H1 (cell line): ENCODE measurements around the gene SIMC1. TPM values are rescaled to one million over a fixed set of nuclear protein-coding genes. Genes with fewer than 3 reads are reported as not detected.

ENCODE experiments used
- CTCF ChIA-PET: fragments of 300-600 bp; sonication (Branson Sonifier 250); formaldehyde crosslinking; loops from one replicate; lab custom pipeline; 2021; ENCODE audit not compliant: partially characterized antibody; lab: Charles Lee
- POLR2A ChIA-PET: fragments of 300-600 bp; sonication (Branson Sonifier 250); formaldehyde crosslinking; loops from one replicate; lab custom pipeline; 2021; ENCODE audit warnings: inconsistent platforms; ENCODE audit not compliant: partially characterized antibody; lab: Charles Lee
- DNase-seq, 2 experiments: peaks; one replicate each; pipeline versions ENCODE4 v3.0.0 to v3.0.0-alpha.2; 2010 to 2022; ENCODE audit warnings: low spot score in 2 of 2, low read depth in 1 of 2, mixed read lengths in 1 of 2
- FAIRE-seq: peaks from 2 replicates; lab custom pipeline; 2011; peaks lifted over from hg19 to GRCh38; lab: Jason Lieb, UNC
- H2AFZ ChIP-seq: 2 replicates; pipeline ENCODE4 v1.8.1; 2012; ENCODE audit warnings: low read length, inconsistent platforms
- H2AK5ac ChIP-seq: 2 replicates; pipeline ENCODE4 v1.6.1; 2013; ENCODE audit warnings: low read depth, low read length
- H2BK120ac ChIP-seq: replicated peaks from 2 replicates; pipeline ENCODE3; 2013; ENCODE audit warnings: low read depth, low read length, inconsistent platforms
- H2BK12ac ChIP-seq: 2 replicates; pipeline ENCODE4 v1.6.1; 2013; ENCODE audit warnings: low read depth, low read length
- H2BK15ac ChIP-seq: 2 replicates; pipeline ENCODE4 v1.6.1; 2013; ENCODE audit warnings: low read length
- H2BK20ac ChIP-seq: 2 replicates; pipeline ENCODE4 v1.6.1; 2013; ENCODE audit warnings: low read length
- H2BK5ac ChIP-seq: 2 replicates; pipeline ENCODE4 v1.6.1; 2013; ENCODE audit warnings: low read depth, low read length
- H3K14ac ChIP-seq: 2 replicates; pipeline ENCODE4 v1.6.1; 2013; ENCODE audit warnings: inconsistent platforms; ENCODE audit not compliant: insufficient read length
- H3K18ac ChIP-seq: 2 replicates; pipeline ENCODE4 v1.6.1; 2013; ENCODE audit warnings: low read length; ENCODE audit errors: extremely low read depth
- H3K23ac ChIP-seq: 2 replicates; pipeline ENCODE4 v1.6.1; 2013; ENCODE audit warnings: inconsistent platforms; ENCODE audit not compliant: insufficient read length
- H3K23me2 ChIP-seq: 2 replicates; pipeline ENCODE4 v1.6.1; 2013; ENCODE audit warnings: low read depth, low read length
- H3K27ac ChIP-seq: 2 replicates; pipeline ENCODE4 v1.6.1; 2011; ENCODE audit warnings: low read depth, low read length, inconsistent platforms
- H3K27me3 ChIP-seq, 4 experiments: replicated peaks in 1 of 4; 1 replicate in 1 of 4; 2 replicates in 3 of 4; pipeline versions ENCODE4 v1.6.1 to v1.8.1; 2011 to 2013; ENCODE audit warnings: low read length in 3 of 4, mild to moderate bottlenecking in 3 of 4, inconsistent platforms in 2 of 4, mixed read lengths in 2 of 4, moderate library complexity in 1 of 4; ENCODE audit not compliant: control insufficient read depth in 3 of 4, insufficient read depth in 3 of 4; ENCODE audit errors: extremely low read depth in 1 of 4
- H3K36me3 ChIP-seq, 4 experiments: 2 replicates each; pipeline versions ENCODE4 v1.6.1 to v1.8.1; 2011 to 2013; ENCODE audit warnings: mild to moderate bottlenecking in 4 of 4, low read length in 3 of 4, moderate library complexity in 2 of 4, control low read depth in 1 of 4, inconsistent platforms in 1 of 4; ENCODE audit not compliant: insufficient read depth in 4 of 4, control insufficient read depth in 2 of 4
- H3K4ac ChIP-seq: replicated peaks from 2 replicates; pipeline ENCODE3; 2013; ENCODE audit warnings: low read length, low read depth, mixed read lengths, inconsistent platforms; ENCODE audit not compliant: insufficient read length
- H3K4me1 ChIP-seq, 4 experiments: replicated peaks in 1 of 4; 1 replicate in 1 of 4; 2 replicates in 3 of 4; pipeline versions ENCODE4 v1.6.1 to v1.8.1; 2011 to 2013; ENCODE audit warnings: low read length in 3 of 4, inconsistent platforms in 2 of 4, mixed read lengths in 1 of 4; ENCODE audit not compliant: insufficient read depth in 4 of 4, control insufficient read depth in 3 of 4
- H3K4me2 ChIP-seq, 2 experiments: 2 replicates each; pipeline versions ENCODE4 v1.6.1 to v1.8.1; 2011 to 2013; ENCODE audit warnings: low read depth in 2 of 2, low read length in 2 of 2, control low read depth in 1 of 2, inconsistent platforms in 1 of 2, mild to moderate bottlenecking in 1 of 2; ENCODE audit not compliant: insufficient read depth in 1 of 2
- H3K4me3 ChIP-seq, 4 experiments: fragments of 200-600, 300-600 bp in 1 of 4; sonication (generic), shearing (Covaris generic), sonication (Bioruptor Twin) in 1 of 4; 2 replicates each; pipeline versions ENCODE4 v1.5.1 to v1.8.1; 2011 to 2016; ENCODE audit warnings: low read length in 4 of 4, low read depth in 3 of 4, control low read depth in 2 of 4, inconsistent platforms in 2 of 4, mild to moderate bottlenecking in 2 of 4, mixed read lengths in 1 of 4, moderate library complexity in 1 of 4; ENCODE audit not compliant: insufficient read depth in 2 of 4; ENCODE audit errors: extremely low read depth in 1 of 4
- H3K56ac ChIP-seq: replicated peaks from 2 replicates; pipeline ENCODE3; 2013; ENCODE audit warnings: low read depth, mild to moderate bottlenecking, mixed read lengths, low read length, inconsistent platforms; ENCODE audit not compliant: insufficient read length
- H3K79me1 ChIP-seq: 2 replicates; pipeline ENCODE4 v1.6.1; 2013; ENCODE audit warnings: low read depth, low read length, control low read depth
- H3K79me2 ChIP-seq, 2 experiments: 2 replicates each; pipeline versions ENCODE4 v1.6.1 to v1.8.1; 2012 to 2013; ENCODE audit warnings: low read length in 2 of 2, mild to moderate bottlenecking in 2 of 2, inconsistent platforms in 1 of 2; ENCODE audit not compliant: insufficient read depth in 2 of 2, control insufficient read depth in 1 of 2
- H3K9ac ChIP-seq, 4 experiments: replicated peaks in 1 of 4; 1 replicate in 1 of 4; 2 replicates in 3 of 4; pipeline versions ENCODE4 v1.6.1 to v1.8.1; 2011 to 2013; ENCODE audit warnings: low read depth in 3 of 4, low read length in 3 of 4, control low read depth in 2 of 4, mild to moderate bottlenecking in 2 of 4, moderate library complexity in 2 of 4, inconsistent platforms in 1 of 4; ENCODE audit errors: extremely low read depth in 1 of 4
- H3K9me3 ChIP-seq, 2 experiments: 2 replicates each; pipeline versions ENCODE4 v1.6.1 to v1.8.1; 2012 to 2013; ENCODE audit warnings: mild to moderate bottlenecking in 2 of 2, moderate library complexity in 2 of 2, control low read depth in 1 of 2, inconsistent platforms in 1 of 2, low read depth in 1 of 2, low read length in 1 of 2, mixed read lengths in 1 of 2; ENCODE audit not compliant: insufficient read depth in 2 of 2
- H4K20me1 ChIP-seq, 2 experiments: replicated peaks in 1 of 2; 2 replicates each; pipeline versions ENCODE3 to v1.8.1; 2011 to 2013; ENCODE audit warnings: inconsistent platforms in 2 of 2, low read length in 2 of 2, mild to moderate bottlenecking in 1 of 2; ENCODE audit not compliant: insufficient read depth in 2 of 2, control insufficient read depth in 1 of 2
- H4K5ac ChIP-seq: 2 replicates; pipeline ENCODE4 v1.6.1; 2013; ENCODE audit warnings: low read length, low read depth, mixed read lengths, inconsistent platforms; ENCODE audit not compliant: insufficient read length
- H4K8ac ChIP-seq: 2 replicates; pipeline ENCODE4 v1.8.0; 2013; ENCODE audit warnings: mild to moderate bottlenecking, moderate library complexity, low read length, inconsistent platforms; ENCODE audit not compliant: insufficient read depth; ENCODE audit errors: extremely low read depth
- H4K91ac ChIP-seq: replicated peaks from 2 replicates; pipeline ENCODE3; 2013; ENCODE audit warnings: low read length, mixed read lengths, inconsistent platforms; ENCODE audit not compliant: insufficient read length
- BCL11A ChIP-seq, 2 experiments: IDR thresholded peaks; one replicate each; pipeline ENCODE4 v1.6.1; 2011; ENCODE audit warnings: low read depth in 2 of 2, low read length in 2 of 2, mild to moderate bottlenecking in 2 of 2
- CBX5 ChIP-seq: fragments of 300-800, 300-1000 bp; sonication (generic); IDR thresholded peaks from 2 replicates; pipeline ENCODE4 v1.7.1; 2016; ENCODE audit warnings: antibody characterized with exemption, low read length, low read depth
- SIN3A ChIP-seq, 2 experiments: IDR thresholded peaks in 1 of 2; conservative IDR thresholded peaks in 1 of 2; 2 replicates each; pipeline ENCODE4 v1.6.1; 2011 to 2012; ENCODE audit warnings: low read length in 2 of 2, improper control_type of control experiment in 1 of 2, low read depth in 1 of 2, mild to moderate bottlenecking in 1 of 2
- TAF1 ChIP-seq: IDR thresholded peaks from 2 replicates; pipeline ENCODE4 v1.6.1; 2011; ENCODE audit warnings: mild to moderate bottlenecking, low read depth, low read length
- TAF7 ChIP-seq: optimal IDR thresholded peaks from 2 replicates; pipeline ENCODE3; 2011; ENCODE audit warnings: low read depth, mild to moderate bottlenecking, inconsistent platforms, low read length, moderate library complexity, borderline replicate concordance
- TCF12 ChIP-seq: IDR thresholded peaks from 2 replicates; pipeline ENCODE4 v1.6.1; 2011; ENCODE audit warnings: low read depth, mild to moderate bottlenecking, low read length
- WGBS, 2 experiments: shearing (Covaris generic) in 1 of 2; methylation state at CpG; one replicate each; pipeline versions ENCODE4 v1.1.6 to v1.1.7; 2013 to 2015; ENCODE audit warnings: low lambda C conversion rate in 2 of 2, mixed read lengths in 2 of 2, inconsistent platforms in 1 of 2, low coverage in 1 of 2, missing lambda C conversion rate in 1 of 2; ENCODE audit not compliant: insufficient replicate concordance in 2 of 2, insufficient coverage in 1 of 2, insufficient read length in 1 of 2; ENCODE audit errors: extremely low coverage in 1 of 2, missing lambda C conversion rate in 1 of 2; 5-methylcytosine and 5-hydroxymethylcytosine counted together
- polyA plus RNA-seq, 7 experiments: library from polyadenylated mRNA; depleted of rRNA in 3 of 7; stranded (reverse) in 5 of 7; unstranded in 2 of 7; fragments of >200 nt in 5 of 7; fragments of 200-250 nt in 2 of 7; gene quantifications; 1 replicate in 5 of 7; 2 replicates in 1 of 7; 4 replicates in 1 of 7; pipeline versions ENCODE4 v1.2.1 to v1.2.3, GENCODE V29; 2011 to 2013; ENCODE audit warnings: missing spikeins in 2 of 7, mixed read lengths in 2 of 7
- total RNA-seq: library from RNA; stranded (reverse); fragmentation: NEBNext Ultra II Directional; extraction: Animal tissue kit (Norgen Biotek cat#: 25700); gene quantifications from 2 replicates; pipeline ENCODE4 v1.2.1, GENCODE V29; 2021
- TF ChIP-seq, protein P1 (sequence below): IDR thresholded peaks from 2 replicates; pipeline ENCODE4 v1.6.1; 2012; ENCODE audit warnings: low read length, inconsistent platforms
- TF ChIP-seq, protein P2 (sequence below): IDR thresholded peaks from 2 replicates; pipeline ENCODE4 v1.6.1; 2012; ENCODE audit warnings: inconsistent platforms
- TF ChIP-seq, protein P3 (sequence below): IDR thresholded peaks from 2 replicates; pipeline ENCODE4 v1.6.1; 2012; ENCODE audit warnings: inconsistent platforms
- TF ChIP-seq, protein P4 (sequence below): IDR thresholded peaks from 2 replicates; pipeline ENCODE4 v1.6.1; 2011; ENCODE audit warnings: low read depth, mild to moderate bottlenecking, low read length; ENCODE audit not compliant: insufficient read depth

SIMC1 gene
- total and polyA plus RNA-seq, 2 of the 8 experiments (the other 6 are each of a cell fraction or from before 2014, with no cell fraction given) = 12.3 to 21.2 TPM

DNA sequence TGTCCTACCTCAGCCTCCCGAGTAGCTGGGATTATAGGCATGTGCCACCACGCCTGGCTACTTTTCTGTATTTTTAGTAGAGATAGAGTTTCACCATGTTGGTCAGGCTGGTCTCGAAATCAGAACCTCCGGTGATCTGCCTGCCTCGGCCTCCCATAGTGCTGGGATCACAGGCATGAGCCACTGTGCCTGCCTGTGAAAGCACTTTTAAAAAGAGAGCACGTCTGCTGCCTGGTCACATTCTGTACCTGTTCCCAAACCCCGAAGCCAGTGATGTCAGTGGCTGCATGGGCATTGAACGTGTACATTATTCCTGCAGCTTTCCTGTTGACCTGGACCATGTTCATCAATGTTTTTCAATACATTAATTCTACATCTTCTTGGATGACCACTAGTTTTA, 35.1 kb upstream of the SIMC1 start:
- Histone ChIP-seq H2BK20ac (no peak overlapping the region), H4K8ac (no peak overlapping the region), H3K27ac (no peak overlapping the region), H3K4me3 (no peak overlapping the region), H3K18ac (no peak overlapping the region), H3K36me3 (no peaks in the 10 kb centered on the region), H2BK120ac (no peak overlapping the region), H3K9me3 (no peaks in the 10 kb centered on the region; a peak in 1 of 4 replicates), H3K4me2 (no peak overlapping the region), H4K5ac (no peak overlapping the region), H3K23ac (no peak overlapping the region), H3K4me1 (0 out of 7 replicates have a peak, but pooled peaks cover 0 to 2% (median 0%) of the 10 kb centered on the region in 4 experiments), H4K20me1 (no peaks in the 10 kb centered on the region), H2AK5ac (no peak overlapping the region), H2AFZ (no peak overlapping the region), H2BK5ac (no peak overlapping the region), H3K9ac (no peak overlapping the region), H3K14ac (no peak overlapping the region), H4K91ac (no peak overlapping the region), H3K4ac (no peak overlapping the region), H3K79me2 (no peaks in the 10 kb centered on the region), H3K23me2 (no peaks in the 10 kb centered on the region; the same call in 1 of the 2 replicates), H2BK15ac (no peak overlapping the region), H3K79me1 (no peaks in the 10 kb centered on the region), H2BK12ac (no peak overlapping the region), H3K56ac (no peak overlapping the region), H3K27me3 (peaks cover 3 to 10% (median 5%) of the 10 kb centered on the region in 4 experiments)
- FAIRE-seq (no peak), DNase-seq (no peak)
- ChIA-PET POLR2A (no interaction called here), CTCF (no interaction called here)
- 74% methylated on average over 8 of the region's 8 CpGs; no CpG with 5 or more reads in 1 of the 2 experiments for WGBS, 2 experiments
- TF ChIP-seq TAF1 (no peak), TAF7 (no peak), CBX5 (no peak), BCL11A (IDR thresholded peaks at IDR 0.05; ENCODE audit: low read depth in 2 of 2, low read length in 2 of 2) (no peak), SIN3A (conservative IDR thresholded peaks at IDR 0.05 in 1 of 2, IDR thresholded peaks at IDR 0.05 in 1 of 2; ENCODE audit: low read depth in 1 of 2, low read length in 2 of 2) (no peak), TCF12 (no peak)
- TF ChIP-seq, protein P1, sequence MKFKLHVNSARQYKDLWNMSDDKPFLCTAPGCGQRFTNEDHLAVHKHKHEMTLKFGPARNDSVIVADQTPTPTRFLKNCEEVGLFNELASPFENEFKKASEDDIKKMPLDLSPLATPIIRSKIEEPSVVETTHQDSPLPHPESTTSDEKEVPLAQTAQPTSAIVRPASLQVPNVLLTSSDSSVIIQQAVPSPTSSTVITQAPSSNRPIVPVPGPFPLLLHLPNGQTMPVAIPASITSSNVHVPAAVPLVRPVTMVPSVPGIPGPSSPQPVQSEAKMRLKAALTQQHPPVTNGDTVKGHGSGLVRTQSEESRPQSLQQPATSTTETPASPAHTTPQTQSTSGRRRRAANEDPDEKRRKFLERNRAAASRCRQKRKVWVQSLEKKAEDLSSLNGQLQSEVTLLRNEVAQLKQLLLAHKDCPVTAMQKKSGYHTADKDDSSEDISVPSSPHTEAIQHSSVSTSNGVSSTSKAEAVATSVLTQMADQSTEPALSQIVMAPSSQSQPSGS = no peak
- TF ChIP-seq, protein P2, sequence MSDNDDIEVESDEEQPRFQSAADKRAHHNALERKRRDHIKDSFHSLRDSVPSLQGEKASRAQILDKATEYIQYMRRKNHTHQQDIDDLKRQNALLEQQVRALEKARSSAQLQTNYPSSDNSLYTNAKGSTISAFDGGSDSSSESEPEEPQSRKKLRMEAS = no peak
- TF ChIP-seq, protein P3, sequence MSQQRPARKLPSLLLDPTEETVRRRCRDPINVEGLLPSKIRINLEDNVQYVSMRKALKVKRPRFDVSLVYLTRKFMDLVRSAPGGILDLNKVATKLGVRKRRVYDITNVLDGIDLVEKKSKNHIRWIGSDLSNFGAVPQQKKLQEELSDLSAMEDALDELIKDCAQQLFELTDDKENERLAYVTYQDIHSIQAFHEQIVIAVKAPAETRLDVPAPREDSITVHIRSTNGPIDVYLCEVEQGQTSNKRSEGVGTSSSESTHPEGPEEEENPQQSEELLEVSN = no peak
- TF ChIP-seq, protein P4, sequence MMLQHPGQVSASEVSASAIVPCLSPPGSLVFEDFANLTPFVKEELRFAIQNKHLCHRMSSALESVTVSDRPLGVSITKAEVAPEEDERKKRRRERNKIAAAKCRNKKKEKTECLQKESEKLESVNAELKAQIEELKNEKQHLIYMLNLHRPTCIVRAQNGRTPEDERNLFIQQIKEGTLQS = no peak
